ENCODE results near the gene SMYD4.

Gene SMYD4

DNA sequence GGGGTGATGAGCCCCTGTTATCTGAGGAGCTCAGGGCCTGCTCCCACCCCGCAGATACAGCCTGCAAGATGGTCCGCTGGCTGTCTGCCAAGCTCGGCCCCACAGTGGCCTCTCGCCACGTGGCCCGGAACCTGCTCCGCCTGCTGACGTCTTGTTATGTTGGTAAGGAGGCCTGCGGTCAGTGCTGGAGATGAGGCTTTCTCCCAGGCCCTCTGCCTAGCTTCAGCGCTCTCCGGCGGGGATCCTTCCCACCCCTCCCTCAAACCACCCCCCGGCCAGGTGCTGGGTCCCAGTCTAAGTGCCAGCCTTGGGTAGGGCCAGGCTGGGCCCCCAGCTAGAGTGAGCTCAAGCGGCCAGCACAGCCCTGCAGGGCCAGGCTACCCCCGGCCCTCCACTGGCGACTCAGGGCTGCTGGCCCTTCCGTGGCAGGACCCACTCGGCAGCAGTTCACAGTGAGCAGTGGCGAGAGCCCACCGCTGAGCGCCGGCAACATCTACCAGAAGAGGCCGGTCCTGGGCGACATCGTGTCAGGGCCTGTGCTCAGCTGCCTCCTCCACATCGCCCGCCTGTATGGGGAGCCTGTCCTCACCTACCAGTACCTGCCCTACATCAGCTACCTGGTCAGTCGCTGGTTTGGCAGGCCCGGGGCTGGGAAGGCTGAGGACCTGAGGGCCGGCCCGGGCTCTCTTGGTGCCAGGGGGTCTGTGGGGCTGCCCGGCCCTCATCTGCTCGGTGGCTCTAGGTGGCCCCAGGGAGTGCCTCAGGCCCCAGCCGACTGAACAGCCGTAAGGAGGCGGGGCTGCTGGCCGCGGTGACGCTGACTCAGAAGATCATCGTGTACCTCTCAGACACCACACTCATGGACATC is 99.1 kb downstream of the SMYD4 start:
- peak; percentile 43 for DNase-seq (ENCODE audit: low read depth)

GRCh38 chr17:1729966-1730325 is 99.8 kb downstream of the SMYD4 start:
- DNase-seq (ENCODE audit: low read depth): no peak

Measured in fibroblast of the conjunctiva (primary cell).